ENCODE data around the gene GGA2. TPM values are rescaled to one million over a fixed set of nuclear protein-coding genes. Genes with fewer than 3 reads are reported as not detected.

The GGA2 gene
- total RNA-seq, 2 donors from 2014 or later = 99.4 to 116 TPM

DNA sequence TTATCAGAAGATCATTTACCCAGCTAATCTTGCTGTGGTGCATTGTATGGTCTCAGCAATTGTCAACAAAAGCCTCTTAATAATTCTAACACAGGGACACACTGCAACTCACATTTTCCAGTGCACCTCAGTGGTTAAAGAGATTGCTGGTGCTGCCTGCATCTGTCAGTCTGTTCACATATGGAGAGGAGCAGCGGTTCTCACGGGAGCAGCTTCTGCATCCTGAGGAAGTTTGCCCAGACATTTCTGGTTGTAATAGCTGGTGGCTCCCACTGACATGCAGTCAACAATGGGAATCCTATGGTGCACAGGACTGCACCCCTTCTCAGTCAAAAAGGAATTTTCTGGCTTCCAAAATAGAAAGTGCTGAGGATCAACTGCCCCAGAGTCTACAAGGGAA, 7.8 kb downstream of the GGA2 start:
- Histone ChIP-seq H3K27ac (ENCODE audit: low read depth, low read length) (no peak overlapping the region), H3K36me3 (ENCODE audit: control insufficient read depth, insufficient read depth, low read length) (peaks cover 21% of the 10 kb centered on the region), H3K9me3 (ENCODE audit: control insufficient read depth, low read length) (no peaks in the 10 kb centered on the region), H3K4me1 (ENCODE audit: control insufficient read depth, insufficient read depth, low read length) (peaks cover 9% of the 10 kb centered on the region), H3K4me3 (ENCODE audit: low read length) (no peak overlapping the region), H3K9ac (ENCODE audit: extremely low read depth, low read length, poor library complexity, severe bottlenecking) (no peak overlapping the region), H3K27me3 (ENCODE audit: control insufficient read depth, insufficient read depth, low read length, poor library complexity, severe bottlenecking) (no peaks in the 10 kb centered on the region)
- WGBS, 2 experiments (ENCODE audit: insufficient coverage in 1 of 2, insufficient read length in 1 of 2) = 85 to 92% methylated on average over 2 of the region's 2 CpGs
- Mint-ChIP-seq H3K36me3 (ENCODE audit: low read depth) (no peaks in the 10 kb centered on the region), H3K4me3 (no peak overlapping the region), H3K27ac (no peak overlapping the region), H3K9me3 (no peaks in the 10 kb centered on the region), H3K4me1 (peaks cover 40% of the 10 kb centered on the region), H3K27me3 (ENCODE audit: insufficient read depth) (no peaks in the 10 kb centered on the region)
- DNase-seq = no peak
- TF ChIP-seq, protein P1, sequence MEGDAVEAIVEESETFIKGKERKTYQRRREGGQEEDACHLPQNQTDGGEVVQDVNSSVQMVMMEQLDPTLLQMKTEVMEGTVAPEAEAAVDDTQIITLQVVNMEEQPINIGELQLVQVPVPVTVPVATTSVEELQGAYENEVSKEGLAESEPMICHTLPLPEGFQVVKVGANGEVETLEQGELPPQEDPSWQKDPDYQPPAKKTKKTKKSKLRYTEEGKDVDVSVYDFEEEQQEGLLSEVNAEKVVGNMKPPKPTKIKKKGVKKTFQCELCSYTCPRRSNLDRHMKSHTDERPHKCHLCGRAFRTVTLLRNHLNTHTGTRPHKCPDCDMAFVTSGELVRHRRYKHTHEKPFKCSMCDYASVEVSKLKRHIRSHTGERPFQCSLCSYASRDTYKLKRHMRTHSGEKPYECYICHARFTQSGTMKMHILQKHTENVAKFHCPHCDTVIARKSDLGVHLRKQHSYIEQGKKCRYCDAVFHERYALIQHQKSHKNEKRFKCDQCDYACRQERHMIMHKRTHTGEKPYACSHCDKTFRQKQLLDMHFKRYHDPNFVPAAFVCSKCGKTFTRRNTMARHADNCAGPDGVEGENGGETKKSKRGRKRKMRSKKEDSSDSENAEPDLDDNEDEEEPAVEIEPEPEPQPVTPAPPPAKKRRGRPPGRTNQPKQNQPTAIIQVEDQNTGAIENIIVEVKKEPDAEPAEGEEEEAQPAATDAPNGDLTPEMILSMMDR (conservative IDR thresholded peaks at IDR 0.05) = no peak

DNA sequence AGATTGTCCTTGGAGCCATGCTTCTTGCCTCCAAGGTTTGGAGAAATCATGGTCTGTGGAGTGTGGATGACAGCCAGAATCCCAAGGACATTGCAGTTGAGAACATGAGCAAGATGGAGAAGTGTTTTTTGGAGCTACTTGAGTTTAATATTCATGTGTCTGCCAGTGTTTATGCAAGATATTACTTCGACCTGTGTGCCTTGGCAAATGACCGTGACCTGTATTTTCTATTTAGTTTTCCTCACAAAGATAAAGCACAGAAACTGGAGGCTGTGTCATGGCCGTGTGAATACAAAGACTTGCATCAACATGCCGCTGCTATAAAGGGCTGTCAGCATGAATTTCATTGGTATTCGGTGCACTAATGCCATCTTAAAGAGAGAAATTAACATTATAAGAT, 9.0 kb downstream of the GGA2 start:
- Mint-ChIP-seq H3K36me3 (ENCODE audit: low read depth) (peaks cover 3% of the 10 kb centered on the region), H3K4me3 (no peak overlapping the region), H3K27ac (no peak overlapping the region), H3K27me3 (ENCODE audit: insufficient read depth) (no peaks in the 10 kb centered on the region), H3K4me1 (peaks cover 40% of the 10 kb centered on the region), H3K9me3 (no peaks in the 10 kb centered on the region)
- Histone ChIP-seq H3K36me3 (ENCODE audit: control insufficient read depth, insufficient read depth, low read length) (peaks cover 18% of the 10 kb centered on the region), H3K4me1 (ENCODE audit: control insufficient read depth, insufficient read depth, low read length) (peaks cover 9% of the 10 kb centered on the region), H3K9ac (ENCODE audit: extremely low read depth, low read length, poor library complexity, severe bottlenecking) (no peak overlapping the region), H3K27ac (ENCODE audit: low read depth, low read length) (no peak overlapping the region), H3K4me3 (ENCODE audit: low read length) (no peak overlapping the region), H3K27me3 (ENCODE audit: control insufficient read depth, insufficient read depth, low read length, poor library complexity, severe bottlenecking) (no peaks in the 10 kb centered on the region), H3K9me3 (ENCODE audit: control insufficient read depth, low read length) (no peaks in the 10 kb centered on the region)
- DNase-seq = no peak
- TF ChIP-seq, protein P1 (conservative IDR thresholded peaks at IDR 0.05) = no peak
- WGBS, 2 experiments (ENCODE audit: insufficient coverage in 1 of 2, insufficient read length in 1 of 2) = 88 to 93% methylated on average over 5 of the region's 5 CpGs

DNA sequence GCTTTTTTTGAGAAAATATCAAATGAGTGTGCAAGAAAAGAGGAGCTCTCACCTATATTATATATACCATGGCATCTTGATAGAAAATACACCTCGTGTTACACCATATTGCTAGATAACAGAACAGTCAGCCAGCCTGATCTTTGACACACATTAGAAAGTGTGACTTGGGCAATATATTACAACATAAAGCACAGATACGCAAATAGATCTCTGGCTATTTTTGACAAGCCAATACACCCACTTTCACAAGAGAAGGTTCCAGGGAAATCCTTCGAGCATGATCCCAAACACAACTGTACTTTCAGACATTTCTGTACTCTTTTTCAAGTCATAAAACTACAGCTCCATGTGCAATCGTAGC, 9.4 kb downstream of the GGA2 start:
- 67 to 73% methylated on average over 3 to 4 of the region's 4 CpGs for WGBS, 2 experiments (ENCODE audit: insufficient coverage in 1 of 2, insufficient read length in 1 of 2)
- TF ChIP-seq, protein P1 (conservative IDR thresholded peaks at IDR 0.05) = no peak
- Histone ChIP-seq H3K36me3 (ENCODE audit: control insufficient read depth, insufficient read depth, low read length) (peaks cover 18% of the 10 kb centered on the region), H3K4me1 (ENCODE audit: control insufficient read depth, insufficient read depth, low read length) (peaks cover 9% of the 10 kb centered on the region), H3K27me3 (ENCODE audit: control insufficient read depth, insufficient read depth, low read length, poor library complexity, severe bottlenecking) (no peaks in the 10 kb centered on the region), H3K4me3 (ENCODE audit: low read length) (no peak overlapping the region), H3K27ac (ENCODE audit: low read depth, low read length) (no peak overlapping the region), H3K9ac (ENCODE audit: extremely low read depth, low read length, poor library complexity, severe bottlenecking) (no peak overlapping the region), H3K9me3 (ENCODE audit: control insufficient read depth, low read length) (no peaks in the 10 kb centered on the region)
- Mint-ChIP-seq H3K4me3 (no peak overlapping the region), H3K27ac (no peak overlapping the region), H3K4me1 (peaks cover 35% of the 10 kb centered on the region), H3K36me3 (ENCODE audit: low read depth) (peaks cover 6% of the 10 kb centered on the region), H3K9me3 (no peaks in the 10 kb centered on the region), H3K27me3 (ENCODE audit: insufficient read depth) (no peaks in the 10 kb centered on the region)
- DNase-seq = no peak

All from endodermal cell (in vitro differentiated cells).